ENCODE data around the gene DLG2.

DLG2 gene

GRCh38 chr11:83990160-83990733, 1636.9 kb downstream of the DLG2 start:
- no peaks in the 10 kb centered on the region for H3K27me3 ChIP-seq
- no peak overlapping the region for H3K4me3 ChIP-seq (ENCODE audit: low read depth in 1 of 2, low read length in 1 of 2)
- no peaks in the 10 kb centered on the region for H3K9me3 ChIP-seq
- H3K36me3 ChIP-seq = no peaks in the 10 kb centered on the region
- no peaks in the 10 kb centered on the region for H3K4me1 ChIP-seq (ENCODE audit: control insufficient read depth in 1 of 2, insufficient read depth in 1 of 2, low read depth in 1 of 2, low read length in 1 of 2)
- H3K27ac ChIP-seq = no peak overlapping the region
- TF ChIP-seq, protein P1, sequence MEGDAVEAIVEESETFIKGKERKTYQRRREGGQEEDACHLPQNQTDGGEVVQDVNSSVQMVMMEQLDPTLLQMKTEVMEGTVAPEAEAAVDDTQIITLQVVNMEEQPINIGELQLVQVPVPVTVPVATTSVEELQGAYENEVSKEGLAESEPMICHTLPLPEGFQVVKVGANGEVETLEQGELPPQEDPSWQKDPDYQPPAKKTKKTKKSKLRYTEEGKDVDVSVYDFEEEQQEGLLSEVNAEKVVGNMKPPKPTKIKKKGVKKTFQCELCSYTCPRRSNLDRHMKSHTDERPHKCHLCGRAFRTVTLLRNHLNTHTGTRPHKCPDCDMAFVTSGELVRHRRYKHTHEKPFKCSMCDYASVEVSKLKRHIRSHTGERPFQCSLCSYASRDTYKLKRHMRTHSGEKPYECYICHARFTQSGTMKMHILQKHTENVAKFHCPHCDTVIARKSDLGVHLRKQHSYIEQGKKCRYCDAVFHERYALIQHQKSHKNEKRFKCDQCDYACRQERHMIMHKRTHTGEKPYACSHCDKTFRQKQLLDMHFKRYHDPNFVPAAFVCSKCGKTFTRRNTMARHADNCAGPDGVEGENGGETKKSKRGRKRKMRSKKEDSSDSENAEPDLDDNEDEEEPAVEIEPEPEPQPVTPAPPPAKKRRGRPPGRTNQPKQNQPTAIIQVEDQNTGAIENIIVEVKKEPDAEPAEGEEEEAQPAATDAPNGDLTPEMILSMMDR (IDR thresholded peaks at IDR 0.05) = no peak

DNA sequence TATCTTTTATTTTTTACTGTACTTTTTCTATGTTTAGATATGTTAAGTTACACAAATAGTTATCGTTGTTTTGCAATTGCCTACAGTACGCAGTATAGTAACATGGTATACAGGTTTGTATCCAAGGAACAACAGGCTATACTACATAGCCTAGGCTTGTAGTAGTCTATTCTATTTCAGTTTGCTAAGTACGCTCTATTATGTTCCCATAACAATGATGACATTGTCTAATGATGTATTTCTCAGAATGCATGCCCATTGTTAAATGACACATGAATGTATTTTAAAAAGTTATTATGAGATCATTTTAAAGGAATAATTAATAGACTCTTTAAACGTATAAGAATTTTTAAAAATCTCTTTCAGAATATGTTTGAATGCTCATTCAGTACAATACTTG, 1644.3 kb downstream of the DLG2 start:
- Histone ChIP-seq H3K36me3 (no peaks in the 10 kb centered on the region), H3K9me3 (no peaks in the 10 kb centered on the region), H3K27ac (no peak overlapping the region), H3K4me3 (ENCODE audit: low read depth in 1 of 2, low read length in 1 of 2) (no peak overlapping the region), H3K27me3 (no peaks in the 10 kb centered on the region), H3K4me1 (ENCODE audit: control insufficient read depth in 1 of 2, insufficient read depth in 1 of 2, low read depth in 1 of 2, low read length in 1 of 2) (no peaks in the 10 kb centered on the region)
- TF ChIP-seq, protein P1 (IDR thresholded peaks at IDR 0.05) = no peak

DNA sequence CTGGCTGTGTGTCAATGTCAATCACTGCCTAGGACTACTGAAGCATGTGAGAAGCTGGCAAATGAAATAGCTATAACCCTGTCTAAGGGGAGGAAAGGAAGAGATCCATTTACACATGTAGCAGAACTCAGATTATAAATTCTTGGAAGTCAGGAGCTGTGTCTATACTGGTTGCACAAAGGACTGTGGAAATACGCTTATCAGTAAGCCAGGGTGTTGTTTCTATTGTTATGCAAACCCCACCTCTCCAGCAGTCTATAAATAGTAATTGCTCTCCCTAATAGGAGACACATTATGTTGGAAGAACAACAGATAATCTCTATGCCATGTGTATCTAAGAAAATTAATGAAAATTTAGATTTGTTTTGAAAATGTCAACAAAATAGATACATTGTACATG, 1647.6 kb downstream of the DLG2 start:
- Histone ChIP-seq H3K4me3 (ENCODE audit: low read depth in 1 of 2, low read length in 1 of 2) (no peak overlapping the region), H3K36me3 (no peaks in the 10 kb centered on the region), H3K9me3 (no peaks in the 10 kb centered on the region), H3K27ac (no peak overlapping the region), H3K27me3 (no peaks in the 10 kb centered on the region), H3K4me1 (ENCODE audit: control insufficient read depth in 1 of 2, insufficient read depth in 1 of 2, low read depth in 1 of 2, low read length in 1 of 2) (no peaks in the 10 kb centered on the region)
- TF ChIP-seq, protein P1 (IDR thresholded peaks at IDR 0.05) = no peak

DNA sequence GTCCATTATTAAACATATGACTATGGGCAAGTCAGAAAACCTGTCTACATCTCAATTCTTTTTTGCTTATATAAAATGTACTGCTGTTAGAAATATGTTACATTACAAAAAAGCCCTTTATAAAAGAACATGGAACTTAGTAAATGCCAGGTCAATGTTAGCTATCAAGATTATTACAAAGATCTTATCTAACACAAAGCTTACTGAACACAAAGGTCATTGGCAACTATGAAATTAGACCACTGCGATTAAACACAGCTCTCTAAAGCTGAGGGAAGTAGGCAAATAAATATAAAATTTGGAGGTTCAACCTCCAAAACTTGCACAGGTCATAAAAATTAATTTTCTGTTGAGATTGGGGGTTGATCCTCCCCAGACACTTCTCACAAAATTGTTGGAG, 1648.2 kb downstream of the DLG2 start:
- TF ChIP-seq, protein P1 (IDR thresholded peaks at IDR 0.05) = no peak
- no peaks in the 10 kb centered on the region for H3K9me3 ChIP-seq
- H3K4me3 ChIP-seq (ENCODE audit: low read depth in 1 of 2, low read length in 1 of 2) = no peak overlapping the region
- H3K4me1 ChIP-seq (ENCODE audit: control insufficient read depth in 1 of 2, insufficient read depth in 1 of 2, low read depth in 1 of 2, low read length in 1 of 2) = no peaks in the 10 kb centered on the region
- no peaks in the 10 kb centered on the region for H3K27me3 ChIP-seq
- H3K36me3 ChIP-seq = no peaks in the 10 kb centered on the region
- H3K27ac ChIP-seq = no peak overlapping the region

- Histone ChIP-seq H3K36me3 (no peaks in the 10 kb centered on the region), H3K4me1 (ENCODE audit: control insufficient read depth in 1 of 2, insufficient read depth in 1 of 2, low read depth in 1 of 2, low read length in 1 of 2) (no peaks in the 10 kb centered on the region), H3K27ac (no peak overlapping the region), H3K4me3 (ENCODE audit: low read depth in 1 of 2, low read length in 1 of 2) (no peak overlapping the region), H3K27me3 (no peaks in the 10 kb centered on the region), H3K9me3 (no peaks in the 10 kb centered on the region)
- TF ChIP-seq, protein P1 (IDR thresholded peaks at IDR 0.05) = no peak
These were observed 1651.1 kb downstream of the DLG2 start for GRCh38 chr11:83976086-83976485.

- TF ChIP-seq, protein P1 (IDR thresholded peaks at IDR 0.05) = no peak
- no peaks in the 10 kb centered on the region for H3K27me3 ChIP-seq
These were observed 1654.6 kb downstream of the DLG2 start for GRCh38 chr11:83972536-83972935.

More at GRCh38 chr11:83972536-83972935, 1654.6 kb downstream of the DLG2 start:
- no peaks in the 10 kb centered on the region for H3K36me3 ChIP-seq
- H3K4me3 ChIP-seq (ENCODE audit: low read depth in 1 of 2, low read length in 1 of 2) = no peak overlapping the region
- H3K4me1 ChIP-seq (ENCODE audit: control insufficient read depth in 1 of 2, insufficient read depth in 1 of 2, low read depth in 1 of 2, low read length in 1 of 2) = no peaks in the 10 kb centered on the region
- H3K9me3 ChIP-seq = no peaks in the 10 kb centered on the region
- no peak overlapping the region for H3K27ac ChIP-seq

All from neutrophil (primary cell).